NCI-H2196 treated with DMSO at 0.1 percent for 48 hours (cell line): ENCODE measurements around the gene RBM3.

Experiments
- DNase-seq: peaks from one replicate; lab custom pipeline; 2025; ENCODE audit not compliant: unreplicated experiment; lab: John Stamatoyannopoulos, UW

Gene RBM3

GRCh38 chrX:48576108-48576507, 1.8 kb downstream of the RBM3 start:
- DNase-seq, result no peak

DNA sequence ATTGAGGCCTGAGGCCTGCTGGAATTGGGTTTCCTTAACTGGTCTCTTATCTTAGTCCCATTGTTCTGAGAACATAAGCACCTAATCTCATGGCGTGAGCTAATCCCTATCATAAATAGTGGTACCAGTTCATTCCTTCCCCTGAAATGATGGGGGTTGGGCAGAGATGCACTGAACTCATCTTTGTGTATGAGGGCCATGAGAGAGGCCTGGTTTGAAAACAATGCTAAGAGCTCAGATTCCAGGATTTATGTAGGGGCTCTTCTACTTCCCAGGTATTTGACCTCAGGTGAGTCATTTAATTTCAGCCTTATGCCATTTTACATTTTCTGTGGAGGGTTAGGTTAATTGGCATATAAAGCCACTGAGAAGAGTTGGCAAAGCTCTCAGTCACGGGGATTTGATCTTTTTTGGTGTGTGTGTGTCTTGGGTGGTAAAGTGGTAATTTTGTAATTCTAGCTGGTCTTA, 4.4 kb downstream of the RBM3 start:
- DNase-seq, result no peak

DNA sequence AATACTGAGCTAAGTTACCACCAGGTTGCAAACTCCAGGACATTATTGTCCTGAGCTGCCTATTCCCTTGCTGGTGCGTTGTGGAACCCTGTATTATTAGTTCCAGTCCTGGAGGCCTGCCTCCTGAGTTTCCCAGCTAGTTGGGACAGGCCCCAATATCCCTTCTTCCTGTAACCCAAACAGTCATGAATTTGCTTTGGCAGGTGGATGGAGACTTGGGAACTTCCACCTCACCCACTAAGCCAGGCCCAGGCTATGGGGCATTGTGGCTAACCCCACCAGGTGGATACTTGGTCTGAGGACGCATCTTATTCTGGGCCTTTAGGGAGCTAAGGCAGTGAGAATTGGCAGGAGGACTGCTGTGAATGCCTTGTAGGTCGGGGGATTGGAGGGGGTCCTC, 5.0 kb downstream of the RBM3 start:
- DNase-seq, result no peak

GRCh38 chrX:48580662-48581061, 6.4 kb downstream of the RBM3 start:
- DNase-seq, result no peak

DNA sequence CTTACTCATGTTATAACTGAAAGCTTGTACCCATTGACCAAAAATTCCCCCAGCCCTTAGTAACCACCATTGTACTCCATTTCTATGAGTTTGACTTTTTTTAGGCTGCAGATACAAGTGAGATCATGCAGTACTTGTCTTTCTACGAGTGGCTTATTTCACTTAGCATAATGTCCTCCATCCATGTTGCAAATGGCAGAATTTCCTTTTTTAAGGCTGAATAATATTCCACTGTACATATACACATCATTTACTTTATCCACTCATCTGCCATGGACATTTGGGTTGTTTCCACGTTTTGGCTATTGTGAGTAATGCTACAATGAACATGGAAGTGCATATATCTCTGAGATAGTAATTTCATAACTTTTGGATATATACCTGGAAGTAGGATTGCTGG, 10.4 kb downstream of the RBM3 start:
- DNase-seq, result no peak

DNA sequence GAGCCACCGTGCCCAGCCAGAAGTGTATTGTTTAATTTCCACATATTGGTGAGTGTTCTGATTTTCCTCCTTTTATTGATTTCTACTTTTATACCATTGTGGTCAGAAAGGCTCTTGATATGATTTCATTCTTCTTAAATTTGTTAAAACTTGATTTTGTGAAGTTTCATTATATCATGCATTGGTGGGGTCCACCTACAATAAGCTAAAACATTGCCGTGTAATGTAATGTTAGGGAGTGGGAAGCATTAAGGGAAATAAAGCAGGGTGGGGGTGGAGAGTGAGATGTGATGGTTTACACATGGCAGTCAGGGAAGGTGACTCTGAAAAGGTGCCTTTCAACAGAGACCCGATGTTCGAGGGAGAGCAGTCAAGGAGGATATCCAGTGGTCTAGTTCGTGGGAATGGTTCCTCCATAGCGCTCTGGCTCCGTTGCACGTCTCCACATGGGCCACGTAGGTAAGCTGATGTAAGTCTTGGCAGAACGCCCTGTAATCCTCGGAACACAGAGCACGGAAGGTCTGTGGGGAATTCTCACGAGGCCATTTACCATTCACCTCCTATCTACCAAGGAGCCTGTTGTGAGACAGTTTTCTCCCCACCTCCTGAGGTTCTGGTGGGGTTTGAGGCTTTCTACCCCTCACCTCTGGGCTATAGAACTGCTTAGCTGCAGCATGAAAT, 15.3 kb downstream of the RBM3 start:
- no peak for DNase-seq

DNA sequence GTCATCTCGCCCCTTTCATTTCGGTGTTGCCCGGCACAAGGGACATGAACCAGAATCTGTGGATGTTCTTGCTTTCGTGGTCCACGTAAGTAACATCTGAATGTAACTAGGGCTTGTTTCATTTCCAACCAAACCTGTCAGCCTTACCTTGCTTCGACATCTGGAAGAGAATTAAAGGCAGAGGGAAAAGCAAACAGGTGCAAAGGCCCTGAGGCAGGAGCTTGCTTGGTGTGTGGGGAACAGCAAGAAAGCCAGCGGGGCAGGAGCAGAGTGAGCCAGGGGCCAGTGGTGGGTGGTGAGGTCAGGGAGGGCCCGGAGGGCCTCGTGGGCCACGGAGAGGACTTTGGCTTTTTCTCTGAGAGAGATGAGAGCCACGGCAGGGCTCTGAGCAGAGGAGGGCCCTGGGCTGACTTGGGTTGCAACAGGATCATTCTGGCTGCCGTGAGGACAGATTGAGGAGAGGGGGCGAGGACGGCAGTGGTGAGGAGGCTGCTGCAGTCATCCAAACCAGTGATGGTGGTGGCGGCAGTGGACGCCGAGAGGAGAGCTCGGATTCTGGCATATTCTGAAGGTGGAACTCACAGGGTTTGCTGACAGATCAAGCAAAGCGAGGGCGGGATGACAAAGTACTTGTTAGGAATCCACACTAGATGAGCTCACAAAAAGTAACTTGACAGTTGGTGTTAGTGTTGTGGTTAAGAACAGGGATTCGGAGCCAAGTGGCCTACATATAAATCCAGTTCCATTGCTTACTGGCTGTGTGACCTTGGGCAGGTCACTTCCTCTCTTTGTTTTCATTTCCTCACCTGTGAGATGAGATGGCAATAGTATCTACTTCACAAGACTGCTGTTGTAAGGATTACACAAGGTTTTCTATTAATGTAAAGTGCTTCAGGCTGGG, 16.2 kb downstream of the RBM3 start:
- DNase-seq, result no peak

DNA sequence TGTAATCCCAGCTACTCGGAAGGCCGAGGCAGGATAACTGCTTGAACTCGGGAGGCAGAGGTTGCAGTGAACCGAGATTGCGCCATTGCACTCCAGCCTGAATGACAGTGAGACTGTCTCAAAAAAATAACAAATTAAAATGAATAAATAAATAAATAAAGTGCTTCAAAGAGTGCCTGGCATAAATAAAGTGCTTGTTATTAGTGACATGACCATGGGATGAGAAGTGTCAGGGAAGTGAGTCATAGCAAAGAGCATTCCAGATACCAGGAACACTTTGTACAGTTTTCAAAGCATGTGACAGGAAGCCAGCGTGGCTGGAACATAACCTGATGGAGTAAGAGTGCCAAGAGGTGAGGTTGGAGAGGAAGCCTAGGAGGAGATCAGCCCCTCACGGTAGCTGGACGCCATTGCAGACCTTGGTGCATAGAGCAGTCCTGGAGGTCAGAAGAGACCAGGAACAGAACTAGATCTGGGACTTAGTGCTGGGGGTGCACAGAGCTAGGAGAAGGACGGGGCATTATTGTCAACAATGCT, 17.0 kb downstream of the RBM3 start:
- no peak for DNase-seq

- DNase-seq, result no peak
Observed at GRCh38 chrX:48592971-48593370, 18.7 kb downstream of the RBM3 start.

DNA sequence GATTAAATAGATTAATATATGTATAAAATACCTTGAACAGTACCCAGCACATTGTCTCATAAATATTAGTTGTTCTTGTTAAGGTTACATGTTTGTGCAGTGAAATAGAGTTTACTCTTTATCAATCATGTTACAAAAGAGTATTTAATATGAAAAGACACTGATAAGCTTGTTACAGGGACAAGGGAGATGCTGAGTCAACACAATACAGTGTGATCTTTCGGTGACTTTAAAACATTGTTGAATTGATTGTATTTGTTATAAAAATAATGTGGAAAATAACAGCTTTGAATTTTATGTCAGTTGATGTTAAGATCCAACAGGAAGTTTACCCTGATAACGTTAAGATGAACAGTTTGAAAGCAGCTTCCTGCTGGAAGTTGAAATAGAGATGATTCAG, 21.6 kb downstream of the RBM3 start:
- DNase-seq, result no peak

GRCh38 chrX:48597353-48598264, 23.3 kb downstream of the RBM3 start, which contains the start of gene WDR13:
TSS of gene WDR13 (plus strand) at chrX:48597492. CDS start at chrX:48597997, 505 bp downstream.
- DNase-seq, result peak; percentile 67

DNA sequence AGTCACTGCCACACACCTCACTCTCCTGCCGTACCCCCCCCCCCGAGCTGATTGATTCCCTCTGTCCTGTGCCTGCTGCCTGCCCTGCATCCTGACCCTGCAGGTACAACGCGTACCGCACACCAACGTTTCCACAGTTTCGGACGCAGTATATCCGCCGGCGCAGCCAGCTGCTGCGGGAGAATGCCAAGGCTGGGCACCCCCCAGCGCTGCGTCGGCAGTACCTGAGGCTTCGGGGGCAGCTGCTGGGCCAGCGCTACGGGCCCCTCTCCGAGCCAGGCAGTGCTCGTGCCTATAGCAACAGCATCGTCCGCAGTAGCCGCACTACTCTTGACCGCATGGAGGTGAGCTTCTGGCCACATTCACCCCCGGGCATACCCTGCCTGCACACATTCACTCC, 24.3 kb downstream of the RBM3 start:
- DNase-seq, result no peak

DNA sequence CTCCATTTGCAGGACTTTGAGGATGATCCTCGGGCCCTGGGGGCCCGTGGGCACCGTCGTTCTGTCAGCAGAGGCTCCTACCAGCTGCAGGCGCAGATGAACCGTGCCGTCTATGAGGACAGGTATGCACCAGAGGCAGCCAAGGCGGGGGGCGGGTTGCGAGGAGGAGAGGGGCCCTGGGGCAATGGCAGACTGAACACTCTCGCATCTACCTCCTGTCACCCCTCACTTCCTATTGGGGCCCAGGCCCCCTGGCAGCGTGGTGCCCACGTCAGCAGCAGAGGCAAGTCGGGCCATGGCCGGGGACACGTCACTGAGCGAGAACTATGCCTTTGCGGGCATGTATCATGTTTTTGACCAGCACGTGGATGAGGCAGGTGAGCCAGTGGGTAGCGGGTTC, 25.1 kb downstream of the RBM3 start:
- DNase-seq, result no peak

DNA sequence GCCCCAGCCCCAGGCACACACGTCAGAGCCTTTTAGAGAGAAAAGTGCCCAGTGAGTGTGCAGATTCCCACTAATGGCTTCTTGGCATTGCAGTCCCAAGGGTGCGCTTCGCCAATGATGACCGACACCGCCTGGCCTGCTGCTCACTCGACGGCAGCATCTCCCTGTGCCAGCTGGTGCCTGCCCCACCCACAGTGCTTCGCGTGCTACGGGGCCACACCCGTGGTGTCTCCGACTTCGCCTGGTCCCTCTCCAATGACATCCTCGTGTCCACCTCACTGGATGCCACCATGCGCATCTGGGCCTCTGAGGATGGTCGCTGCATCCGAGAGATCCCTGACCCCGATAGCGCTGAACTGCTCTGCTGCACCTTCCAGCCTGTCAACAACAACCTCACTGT, 25.9 kb downstream of the RBM3 start:
- no peak for DNase-seq

DNA sequence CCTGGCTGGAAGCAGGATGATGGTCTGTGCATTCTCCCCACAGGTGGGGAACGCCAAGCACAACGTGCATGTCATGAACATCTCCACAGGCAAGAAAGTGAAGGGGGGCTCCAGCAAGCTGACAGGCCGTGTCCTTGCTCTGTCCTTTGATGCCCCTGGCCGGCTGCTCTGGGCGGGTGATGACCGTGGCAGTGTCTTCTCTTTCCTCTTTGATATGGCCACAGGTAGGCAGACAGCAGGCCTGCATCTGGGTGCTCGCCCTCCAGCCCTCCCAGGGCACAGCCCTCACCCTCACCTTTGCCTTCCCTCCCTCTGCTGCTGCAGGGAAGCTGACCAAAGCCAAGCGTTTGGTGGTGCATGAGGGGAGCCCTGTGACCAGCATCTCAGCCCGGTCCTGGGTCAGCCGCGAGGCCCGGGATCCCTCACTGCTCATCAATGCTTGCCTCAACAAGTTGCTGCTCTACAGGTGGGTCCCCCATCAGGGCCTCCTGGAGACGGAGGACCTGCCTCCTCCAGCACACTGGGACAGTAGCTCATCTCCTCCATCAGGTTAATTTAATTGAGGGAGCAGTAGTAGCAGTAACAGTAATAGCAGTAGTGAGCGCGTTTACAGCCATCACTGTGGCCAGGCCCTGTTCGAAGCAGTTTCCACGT, 27.6 kb downstream of the RBM3 start:
- no peak for DNase-seq

DNA sequence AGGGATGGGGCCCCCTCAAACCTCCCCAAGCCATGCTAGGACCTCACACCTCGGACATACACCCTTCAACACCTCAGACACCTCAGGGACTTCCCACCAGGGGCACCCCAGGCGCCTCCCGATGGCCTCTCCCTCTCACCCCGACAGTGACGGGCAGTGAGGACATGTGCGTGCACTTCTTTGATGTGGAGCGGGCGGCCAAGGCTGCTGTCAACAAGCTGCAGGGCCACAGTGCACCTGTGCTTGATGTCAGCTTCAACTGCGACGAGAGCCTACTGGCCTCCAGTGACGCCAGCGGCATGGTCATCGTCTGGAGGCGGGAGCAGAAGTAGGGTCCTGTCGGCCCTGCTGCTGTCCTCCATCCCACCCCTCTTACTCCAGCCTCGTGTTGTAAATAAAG, 30.4 kb downstream of the RBM3 start:
- no peak for DNase-seq

GRCh38 chrX:48606091-48606490, 31.8 kb downstream of the RBM3 start:
- no peak for DNase-seq

DNA sequence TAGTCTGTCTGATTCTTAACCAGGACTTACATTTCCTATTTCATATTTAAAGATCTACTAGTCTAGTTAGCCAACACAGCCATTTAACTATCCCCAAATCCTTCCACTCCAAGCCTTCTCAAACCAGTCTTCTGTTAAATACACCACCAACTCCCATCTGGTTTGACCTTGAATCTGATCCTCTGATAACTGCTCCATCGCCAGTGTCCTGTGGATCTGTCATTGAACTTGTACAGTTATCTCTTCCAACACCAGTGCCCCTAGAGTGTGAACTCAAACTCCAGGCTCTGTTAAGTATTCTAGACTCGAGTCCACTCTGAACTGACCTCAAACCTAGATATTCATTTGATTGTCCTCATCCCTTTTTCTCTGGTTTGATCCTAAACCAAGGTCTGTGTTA, 37.4 kb downstream of the RBM3 start:
- no peak for DNase-seq

GRCh38 chrX:48613502-48614160, 39.3 kb downstream of the RBM3 start:
- DNase-seq, result no peak

DNA sequence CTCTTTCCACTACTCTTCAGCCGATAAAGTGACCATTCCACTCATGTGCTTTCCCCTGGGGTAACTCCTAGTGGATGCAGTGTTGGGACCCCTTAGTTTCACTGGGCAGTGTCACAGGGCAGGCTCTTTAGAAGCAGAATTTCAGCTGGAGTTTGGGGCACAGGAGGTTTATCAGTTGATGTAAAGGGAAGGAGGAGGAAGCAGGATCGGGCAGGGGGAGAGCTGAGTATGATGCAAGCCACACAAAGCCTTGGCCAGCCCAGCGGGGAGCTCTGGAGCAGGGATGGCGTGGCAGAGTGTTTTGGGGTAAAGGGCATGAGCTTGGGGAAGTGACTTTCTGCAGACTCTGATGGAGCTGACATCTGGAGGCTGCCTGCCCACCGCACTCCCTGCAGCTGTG, 42.3 kb downstream of the RBM3 start:
- DNase-seq, result no peak
